Keratinocyte (primary cell): ENCODE measurements around the gene FOXS1. TPM values are rescaled to one million over a fixed set of nuclear protein-coding genes. Genes with fewer than 3 reads are reported as not detected.

Experiments
- DNase-seq: peaks from one replicate; pipeline ENCODE4 v3.0.0-alpha.2; 2011; ENCODE audit warnings: low read depth, missing footprints, low spot score
- FAIRE-seq: peaks from 2 replicates; lab custom pipeline; 2011; peaks lifted over from hg19 to GRCh38; lab: Jason Lieb, UNC
- H2AFZ ChIP-seq: 2 replicates; pipeline ENCODE4 v1.6.0; 2012; ENCODE audit warnings: low read length, control low read depth, inconsistent platforms; ENCODE audit not compliant: control insufficient read depth
- H3K27ac ChIP-seq: 2 replicates; pipeline ENCODE4 v1.5.1; 2011; ENCODE audit warnings: low read length; ENCODE audit not compliant: control insufficient read depth, insufficient read depth
- H3K27me3 ChIP-seq: 3 replicates; pipeline ENCODE4 v1.6.0; 2011; ENCODE audit warnings: low read length; ENCODE audit not compliant: control insufficient read depth, insufficient read depth; ENCODE audit errors: extremely low read depth
- H3K36me3 ChIP-seq, 2 experiments: 2 replicates in 1 of 2; 3 replicates in 1 of 2; pipeline ENCODE4 v1.5.1; 2011; ENCODE audit warnings: low read length in 2 of 2, mild to moderate bottlenecking in 1 of 2; ENCODE audit not compliant: control insufficient read depth in 2 of 2, insufficient read depth in 2 of 2; ENCODE audit errors: extremely low read depth in 1 of 2
- H3K4me1 ChIP-seq: 3 replicates; pipeline ENCODE4 v1.5.1; 2011; ENCODE audit warnings: low read length; ENCODE audit not compliant: control insufficient read depth, insufficient read depth; ENCODE audit errors: extremely low read depth
- H3K4me2 ChIP-seq: 3 replicates; pipeline ENCODE4 v1.6.0; 2011; ENCODE audit warnings: low read depth, low read length; ENCODE audit not compliant: control insufficient read depth, insufficient read depth; ENCODE audit errors: extremely low read depth
- H3K4me3 ChIP-seq, 3 experiments: fragments of 200-600 bp in 1 of 3; sonication (generic) in 1 of 3; 2 replicates in 2 of 3; 3 replicates in 1 of 3; pipeline ENCODE4 v1.5.1; 2011 to 2016; ENCODE audit warnings: low read length in 3 of 3, mild to moderate bottlenecking in 3 of 3, control low read depth in 2 of 3, inconsistent platforms in 1 of 3, low read depth in 1 of 3, mixed read lengths in 1 of 3, mixed run types in 1 of 3, moderate library complexity in 1 of 3; ENCODE audit not compliant: control insufficient read depth in 2 of 3, insufficient read depth in 2 of 3; ENCODE audit errors: extremely low read depth in 1 of 3
- H3K79me2 ChIP-seq: 2 replicates; pipeline ENCODE4 v1.6.0; 2012; ENCODE audit warnings: low read length; ENCODE audit not compliant: control insufficient read depth, insufficient read depth
- H3K9ac ChIP-seq: 3 replicates; pipeline ENCODE4 v1.6.0; 2011; ENCODE audit warnings: low read length; ENCODE audit not compliant: control insufficient read depth, insufficient read depth; ENCODE audit errors: extremely low read depth
- H3K9me1 ChIP-seq: 3 replicates; pipeline ENCODE4 v1.6.0; 2011; ENCODE audit warnings: low read length; ENCODE audit not compliant: control insufficient read depth, insufficient read depth; ENCODE audit errors: extremely low read depth
- H3K9me3 ChIP-seq: 2 replicates; pipeline ENCODE4 v1.5.1; 2012; ENCODE audit warnings: low read depth, low read length; ENCODE audit not compliant: control insufficient read depth
- H4K20me1 ChIP-seq: 3 replicates; pipeline ENCODE4 v1.6.0; 2011; ENCODE audit warnings: low read length; ENCODE audit not compliant: control insufficient read depth, insufficient read depth; ENCODE audit errors: extremely low read depth
- EZH2 ChIP-seq: IDR thresholded peaks from one replicate; pipeline ENCODE4 v1.6.1; 2012; ENCODE audit warnings: inconsistent platforms, mild to moderate bottlenecking, low read length, moderate library complexity
- dilution Hi-C: fragments of 300-500 bp; cut with MboI; formaldehyde crosslinking; loops from one replicate; pipeline ENCODE4 v1.7.0; 2020; ENCODE audit warnings: low sequenced_read_pairs; ENCODE audit not compliant: extremely low pct_ligation_motif_present
- polyA plus RNA-seq, 5 experiments: library from polyadenylated mRNA; depleted of rRNA in 3 of 5; stranded (reverse) in 3 of 5; stranded (forward) in 1 of 5; unstranded in 1 of 5; fragments of >200 nt; gene quantifications; 1 replicate in 1 of 5; 2 replicates in 3 of 5; 3 replicates in 1 of 5; pipeline versions ENCODE4 v1.2.1 to v1.2.3, GENCODE V29; 2011 to 2012; ENCODE audit warnings: missing spikeins in 2 of 5, low read depth in 1 of 5, low replicate concordance in 1 of 5
- TF ChIP-seq, protein P1 (sequence below), 3 experiments: IDR thresholded peaks in 1 of 3; conservative IDR thresholded peaks in 1 of 3; optimal IDR thresholded peaks in 1 of 3; 2 replicates in 2 of 3; 3 replicates in 1 of 3; pipeline versions ENCODE3 to v1.5.1; 2011; ENCODE audit warnings: low read length in 3 of 3, mild to moderate bottlenecking in 3 of 3, moderate library complexity in 2 of 3, control low read depth in 1 of 3, inconsistent platforms in 1 of 3; ENCODE audit not compliant: insufficient read depth in 2 of 3; ENCODE audit errors: extremely low read depth in 1 of 3

Gene FOXS1
- polyA plus RNA-seq, 1 donor (not counting 4 experiments of a cell fraction or from before 2014, with no cell fraction given), result not detected

DNA sequence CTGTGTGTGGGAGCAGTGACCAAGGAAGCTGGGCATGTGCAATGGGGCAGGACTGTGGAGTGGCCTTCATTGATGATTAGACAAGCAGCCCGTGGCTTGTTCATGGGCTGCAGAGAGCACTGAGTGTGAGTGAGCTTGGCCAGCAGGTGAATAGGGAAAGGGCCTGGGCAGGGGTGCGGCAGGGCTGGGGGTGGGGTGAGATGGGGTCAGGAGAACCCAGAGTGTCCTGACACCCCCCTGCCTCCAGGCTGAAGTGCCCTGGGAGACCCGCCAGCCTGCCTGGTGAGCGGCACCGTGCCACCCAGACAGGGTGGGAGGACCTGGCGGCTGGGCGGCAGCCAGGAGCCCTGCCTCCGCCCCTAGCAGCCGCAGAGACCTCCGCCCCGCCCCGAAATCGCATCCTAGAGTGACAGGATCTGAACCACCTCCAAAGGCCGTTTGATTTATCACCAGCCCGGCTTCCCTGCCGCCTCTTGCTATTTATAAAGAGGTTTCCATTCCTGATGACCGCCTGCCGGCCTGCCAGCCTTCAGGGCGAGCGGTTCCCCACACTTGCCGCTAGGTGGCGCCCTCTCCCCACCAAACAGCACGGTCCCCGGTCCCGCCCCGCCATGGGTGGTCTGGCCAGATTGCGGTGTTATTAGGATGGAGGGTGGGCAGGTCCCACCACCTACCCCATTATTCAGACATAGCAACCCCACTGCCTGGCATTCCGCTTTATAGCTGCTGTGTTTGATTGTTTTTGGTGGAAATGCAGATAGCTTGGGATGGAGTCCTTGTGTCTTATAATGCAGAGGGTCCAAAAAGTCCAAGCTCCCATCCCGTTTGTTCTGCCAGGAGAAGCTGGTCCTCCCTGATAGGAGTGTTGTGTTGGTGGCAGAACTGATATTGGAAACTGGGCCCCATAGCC lies 22.7 kb downstream of the FOXS1 start:
- no peaks in the 10 kb centered on the region for H4K20me1 ChIP-seq
- no peaks in the 10 kb centered on the region for H3K4me1 ChIP-seq
- FAIRE-seq (no peak), DNase-seq (no peak)
- TF ChIP-seq EZH2, result no peak
- TF ChIP-seq, protein P1, sequence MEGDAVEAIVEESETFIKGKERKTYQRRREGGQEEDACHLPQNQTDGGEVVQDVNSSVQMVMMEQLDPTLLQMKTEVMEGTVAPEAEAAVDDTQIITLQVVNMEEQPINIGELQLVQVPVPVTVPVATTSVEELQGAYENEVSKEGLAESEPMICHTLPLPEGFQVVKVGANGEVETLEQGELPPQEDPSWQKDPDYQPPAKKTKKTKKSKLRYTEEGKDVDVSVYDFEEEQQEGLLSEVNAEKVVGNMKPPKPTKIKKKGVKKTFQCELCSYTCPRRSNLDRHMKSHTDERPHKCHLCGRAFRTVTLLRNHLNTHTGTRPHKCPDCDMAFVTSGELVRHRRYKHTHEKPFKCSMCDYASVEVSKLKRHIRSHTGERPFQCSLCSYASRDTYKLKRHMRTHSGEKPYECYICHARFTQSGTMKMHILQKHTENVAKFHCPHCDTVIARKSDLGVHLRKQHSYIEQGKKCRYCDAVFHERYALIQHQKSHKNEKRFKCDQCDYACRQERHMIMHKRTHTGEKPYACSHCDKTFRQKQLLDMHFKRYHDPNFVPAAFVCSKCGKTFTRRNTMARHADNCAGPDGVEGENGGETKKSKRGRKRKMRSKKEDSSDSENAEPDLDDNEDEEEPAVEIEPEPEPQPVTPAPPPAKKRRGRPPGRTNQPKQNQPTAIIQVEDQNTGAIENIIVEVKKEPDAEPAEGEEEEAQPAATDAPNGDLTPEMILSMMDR (optimal IDR thresholded peaks at IDR 0.05 in 1 of 3, IDR thresholded peaks at IDR 0.05 in 1 of 3, conservative IDR thresholded peaks at IDR 0.05 in 1 of 3; ENCODE audit: extremely low read depth in 1 of 3, insufficient read depth in 2 of 3, low read length in 3 of 3), result peak; percentile 83 to 99 (median 97)
- H3K4me2 ChIP-seq, result peak overlapping the region; percentile 25
- dilution Hi-C loops, result no loop called here
- H3K79me2 ChIP-seq, result no peaks in the 10 kb centered on the region
- H2AFZ ChIP-seq, result no peak overlapping the region
- no peaks in the 10 kb centered on the region for H3K9me3 ChIP-seq
- H3K27me3 ChIP-seq, result peaks cover 4% of the 10 kb centered on the region
- no peak overlapping the region for H3K27ac ChIP-seq
- no peaks in the 10 kb centered on the region for H3K9me1 ChIP-seq
- H3K4me3 ChIP-seq, result no peak overlapping the region
- no peak overlapping the region for H3K9ac ChIP-seq
- H3K36me3 ChIP-seq, result no peaks in the 10 kb centered on the region

DNA sequence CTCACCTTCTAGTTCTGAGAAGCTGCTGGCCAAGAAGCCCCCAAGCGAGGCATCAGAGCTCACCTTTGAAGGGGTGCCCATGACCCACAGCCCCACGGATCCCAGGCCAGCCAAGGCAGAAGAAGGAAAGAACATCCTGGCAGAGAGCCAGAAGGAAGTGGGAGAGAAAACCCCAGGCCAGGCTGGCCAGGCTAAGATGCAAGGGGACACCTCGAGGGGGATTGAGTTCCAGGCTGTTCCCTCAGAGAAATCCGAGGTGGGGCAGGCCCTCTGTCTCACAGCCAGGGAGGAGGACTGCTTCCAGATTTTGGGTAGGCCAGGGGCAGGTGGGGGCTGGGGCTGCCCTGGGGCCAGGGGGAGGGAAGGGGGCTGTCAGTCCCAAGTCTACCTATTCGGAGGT lies 24.0 kb downstream of the FOXS1 start:
- no peaks in the 10 kb centered on the region for H3K9me1 ChIP-seq
- no peak overlapping the region for H3K4me2 ChIP-seq
- H3K79me2 ChIP-seq, result no peaks in the 10 kb centered on the region
- H3K36me3 ChIP-seq, result no peaks in the 10 kb centered on the region
- H3K9ac ChIP-seq, result no peak overlapping the region
- peaks cover 4% of the 10 kb centered on the region for H3K27me3 ChIP-seq
- H3K4me3 ChIP-seq, result no peak overlapping the region
- FAIRE-seq, result no peak
- no peak overlapping the region for H2AFZ ChIP-seq
- no peaks in the 10 kb centered on the region for H3K4me1 ChIP-seq
- TF ChIP-seq EZH2, result no peak
- H4K20me1 ChIP-seq, result no peaks in the 10 kb centered on the region
- no peak for DNase-seq
- dilution Hi-C loops, result no loop called here
- no peak overlapping the region for H3K27ac ChIP-seq
- no peaks in the 10 kb centered on the region for H3K9me3 ChIP-seq
